T1000 (cell line): ENCODE measurements around the gene CDT1.
"Not testable (repeated sequence)": the region's sequence is repeated elsewhere in the genome, so short reads cannot be mapped to it uniquely, and the experiment has no call there.

Experiments used
- DNase-seq: peaks from one replicate; lab custom pipeline; 2025; ENCODE audit warnings: mixed read lengths; lab: John Stamatoyannopoulos, UW

Gene CDT1

DNA sequence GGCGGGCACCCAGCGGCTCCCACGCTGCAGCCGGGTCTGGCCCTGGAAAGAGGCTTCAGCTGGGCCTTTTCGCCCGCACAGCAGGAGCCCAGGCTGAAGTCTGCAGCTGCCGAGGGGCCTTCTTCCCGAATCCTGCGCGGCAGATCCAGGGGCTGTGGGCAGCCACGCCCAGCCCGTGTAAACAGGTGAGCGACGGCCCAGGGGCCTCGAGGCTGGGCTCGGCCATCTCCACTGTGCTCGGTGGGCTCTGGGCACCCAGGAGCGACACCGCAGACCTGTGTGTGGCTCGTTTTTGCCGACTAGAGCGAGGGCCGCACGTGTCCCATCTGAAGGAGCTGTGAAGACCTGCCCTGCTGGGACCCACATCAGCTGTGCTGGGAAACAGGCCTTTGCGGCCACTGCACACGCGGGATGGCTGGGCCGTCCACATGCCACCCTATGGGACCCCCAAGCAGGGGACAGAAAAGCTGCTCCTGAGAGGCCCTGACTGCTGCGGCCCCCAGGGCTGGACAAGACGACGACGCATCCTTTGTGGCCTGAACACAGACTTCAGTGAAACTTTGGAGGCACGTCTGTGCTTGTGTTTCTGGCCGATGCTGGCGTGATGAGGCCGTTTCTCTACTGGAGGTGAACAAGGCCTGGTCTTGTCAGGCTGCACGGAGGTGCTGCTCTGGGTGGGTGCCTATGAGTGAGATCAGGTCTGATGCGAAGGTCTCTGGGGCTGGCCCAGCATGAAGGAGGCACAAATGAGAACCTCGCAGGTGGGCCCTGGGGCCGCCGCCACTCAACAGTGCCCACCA lies 13.3 kb downstream of the CDT1 start:
- DNase-seq, result no peak

DNA sequence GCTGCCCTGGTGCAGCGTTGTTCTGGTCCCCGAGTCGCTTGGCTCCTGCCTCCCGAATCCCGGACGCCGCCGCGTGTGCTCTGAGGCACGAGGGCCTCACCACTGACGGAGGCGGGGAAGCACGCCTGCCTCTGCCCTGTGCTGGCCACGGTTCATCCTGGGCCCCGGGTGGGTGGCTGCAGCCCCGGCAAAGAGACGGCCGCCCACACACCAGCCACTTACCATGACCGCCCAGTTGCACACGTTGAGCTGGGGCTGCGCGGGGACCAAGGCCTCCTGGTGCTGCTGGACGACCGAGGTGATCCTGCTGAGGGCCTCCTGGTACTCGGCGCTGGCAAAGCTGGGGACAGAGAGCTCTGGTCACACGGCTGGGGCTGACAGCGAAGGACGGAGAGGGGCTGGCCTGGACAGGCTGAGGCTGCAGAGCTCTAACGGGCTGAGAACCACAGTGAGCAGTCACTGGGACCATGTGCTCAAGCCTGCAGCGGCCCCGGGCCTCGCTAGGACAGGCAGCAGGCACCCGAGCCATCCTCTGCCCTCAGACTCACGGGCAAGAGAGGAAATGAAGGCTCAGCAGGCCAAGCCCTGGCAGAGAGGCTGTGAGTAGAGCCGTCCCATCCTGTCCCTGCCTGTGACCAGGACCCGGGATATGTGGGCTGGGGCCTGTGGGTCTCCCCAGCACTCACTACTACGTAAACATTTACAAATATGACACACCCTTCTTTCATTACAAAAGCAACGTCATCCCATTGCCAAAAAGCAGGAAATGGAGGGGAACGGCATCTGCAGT lies 14.4 kb downstream of the CDT1 start:
- no peak for DNase-seq

- no peak for DNase-seq
These were observed 14.9 kb downstream of the CDT1 start for GRCh38 chr16:88818575-88818874.

DNA sequence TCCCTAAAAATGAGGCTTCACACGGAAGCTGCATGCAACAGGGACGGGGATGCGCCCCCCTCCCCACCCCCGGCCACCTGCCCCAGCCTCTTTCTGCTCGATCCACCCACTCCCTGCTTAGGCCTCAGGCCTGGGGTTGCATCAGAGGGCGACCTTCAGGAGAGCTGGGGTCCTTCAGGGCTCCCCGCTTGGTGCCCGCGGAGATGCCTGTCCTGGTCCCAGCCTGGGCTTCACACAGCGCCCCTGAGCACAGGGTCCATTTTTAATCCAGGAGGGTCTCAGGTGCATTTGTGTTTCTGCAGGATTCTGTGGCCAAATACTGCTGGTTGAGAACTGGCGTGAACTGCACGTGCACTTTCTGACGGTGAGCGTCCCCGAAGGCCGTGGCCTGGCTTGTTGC lies 15.5 kb downstream of the CDT1 start:
- no peak for DNase-seq

DNA sequence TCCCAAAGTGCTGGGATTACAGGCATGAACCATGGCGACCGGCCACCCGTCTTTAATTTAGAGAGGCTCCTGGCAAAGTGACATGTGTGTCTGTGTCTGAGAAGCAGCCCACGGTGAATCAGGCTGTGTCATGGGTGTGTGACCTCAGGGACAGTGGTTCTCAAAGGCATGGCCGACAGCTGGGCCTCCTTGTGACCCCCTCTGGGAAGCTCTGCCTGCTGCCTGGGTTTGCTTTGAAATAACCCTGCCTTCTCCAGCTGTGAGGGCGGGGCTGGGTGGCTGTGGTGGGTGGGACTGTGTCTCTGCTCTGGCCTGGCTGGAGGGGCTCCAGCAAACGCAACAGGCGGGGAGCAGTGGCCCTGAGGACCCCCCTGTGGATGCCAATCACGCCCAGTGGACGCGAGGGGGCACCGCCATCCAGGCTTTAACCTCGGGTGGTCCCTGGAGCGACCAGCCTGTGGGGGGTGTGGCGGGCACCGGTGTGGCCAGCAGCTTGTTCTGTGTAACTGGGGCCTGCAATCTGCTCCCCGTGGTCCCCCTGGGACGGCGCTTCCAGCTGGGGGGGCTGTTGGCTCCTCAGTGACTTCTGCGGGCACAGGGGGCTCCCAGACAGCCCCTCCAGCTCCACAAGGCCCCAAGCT lies 16.9 kb downstream of the CDT1 start:
- DNase-seq, result no peak

DNA sequence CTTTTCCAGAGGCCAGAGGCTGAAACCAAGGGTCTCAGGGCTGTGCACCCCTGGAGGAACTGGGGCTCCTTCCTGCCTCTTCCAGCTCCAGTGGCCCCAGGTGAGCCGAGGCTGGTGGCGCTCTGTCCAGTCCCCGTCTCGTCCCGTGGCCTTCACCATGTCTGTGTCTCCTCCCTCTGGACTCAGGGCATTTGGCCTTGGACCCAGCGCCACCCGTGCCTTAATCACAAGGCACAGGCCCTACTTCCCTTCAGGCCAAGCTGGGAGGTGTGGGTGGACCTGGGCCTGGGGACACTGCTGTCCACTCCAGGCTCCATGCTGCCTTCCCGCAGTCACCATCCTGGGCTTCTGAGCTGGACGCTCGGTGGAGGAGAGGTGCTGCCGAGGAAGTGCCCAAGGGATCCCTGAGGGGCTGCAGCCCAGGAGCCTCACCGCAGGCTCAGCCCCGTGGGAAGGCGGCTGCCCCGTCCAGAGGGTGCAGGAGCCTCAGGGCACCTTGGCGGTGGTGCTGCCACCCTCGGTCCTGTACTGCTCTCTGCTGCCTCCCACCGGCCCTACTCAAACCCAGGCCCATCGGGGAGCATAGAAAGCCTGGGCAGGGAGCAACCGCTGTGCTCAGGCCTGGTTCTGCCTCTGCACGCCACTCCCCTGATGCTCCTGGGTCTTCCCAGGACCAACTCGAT lies 17.7 kb downstream of the CDT1 start:
- DNase-seq, result no peak

DNA sequence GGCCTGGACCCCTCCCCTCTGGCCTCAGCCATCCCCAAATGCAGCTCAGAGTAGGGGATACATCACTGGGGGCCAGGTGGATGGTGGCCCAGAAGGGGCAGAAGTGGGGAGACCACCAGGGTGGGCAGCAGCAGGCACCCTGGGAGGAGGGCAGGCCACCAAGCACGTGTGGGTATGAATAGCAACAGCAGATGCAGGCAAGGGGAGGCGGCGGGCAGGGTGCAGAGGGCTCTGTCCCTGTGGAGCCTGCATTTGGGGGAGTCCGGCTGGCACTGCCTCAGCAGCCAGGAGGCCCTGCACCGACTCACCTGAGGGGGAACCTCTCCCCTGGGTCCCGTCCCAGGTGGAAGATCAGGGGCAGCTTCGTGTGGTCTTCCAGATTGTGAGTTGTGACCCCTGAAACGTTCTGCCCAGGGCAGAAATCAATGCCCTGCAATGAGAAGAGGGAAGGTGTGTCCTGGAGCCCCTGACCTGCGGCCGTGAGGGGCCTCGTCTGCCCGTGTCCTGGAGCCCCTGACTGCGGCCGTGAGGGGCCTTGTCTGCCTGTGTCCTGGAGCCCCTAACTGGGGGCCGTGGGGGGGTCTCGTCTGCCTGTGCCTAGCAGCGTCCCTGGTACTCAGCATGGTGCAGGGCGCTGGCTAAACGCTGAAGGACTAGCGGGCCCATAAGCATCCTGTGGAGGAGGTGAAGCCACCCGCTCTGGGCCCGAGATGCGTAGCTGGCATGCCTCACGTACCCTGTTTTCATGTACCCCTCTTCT lies 18.9 kb downstream of the CDT1 start:
- no peak for DNase-seq

DNA sequence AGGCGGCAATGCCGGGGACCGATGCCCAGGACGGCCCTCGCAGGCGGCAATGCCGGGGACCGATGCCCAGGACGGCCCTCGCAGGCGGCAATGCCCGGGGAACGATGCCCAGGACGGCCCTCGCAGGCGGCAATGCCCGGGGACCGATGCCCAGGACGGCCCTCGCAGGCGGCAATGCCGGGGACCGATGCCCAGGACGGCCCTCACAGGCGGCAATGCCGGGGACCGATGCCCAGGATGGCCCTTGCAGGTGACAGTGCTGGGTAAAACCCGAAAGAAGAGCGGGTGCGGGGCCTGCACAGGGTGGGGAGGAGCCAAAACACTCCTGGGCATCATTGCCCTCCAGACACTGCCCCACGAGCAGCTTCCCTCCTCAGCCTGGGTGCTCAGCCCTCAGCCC lies 20.1 kb downstream of the CDT1 start:
- not testable (repeated sequence) for DNase-seq

- DNase-seq, result no peak
These were observed 20.9 kb downstream of the CDT1 start for GRCh38 chr16:88824256-88825077.

DNA sequence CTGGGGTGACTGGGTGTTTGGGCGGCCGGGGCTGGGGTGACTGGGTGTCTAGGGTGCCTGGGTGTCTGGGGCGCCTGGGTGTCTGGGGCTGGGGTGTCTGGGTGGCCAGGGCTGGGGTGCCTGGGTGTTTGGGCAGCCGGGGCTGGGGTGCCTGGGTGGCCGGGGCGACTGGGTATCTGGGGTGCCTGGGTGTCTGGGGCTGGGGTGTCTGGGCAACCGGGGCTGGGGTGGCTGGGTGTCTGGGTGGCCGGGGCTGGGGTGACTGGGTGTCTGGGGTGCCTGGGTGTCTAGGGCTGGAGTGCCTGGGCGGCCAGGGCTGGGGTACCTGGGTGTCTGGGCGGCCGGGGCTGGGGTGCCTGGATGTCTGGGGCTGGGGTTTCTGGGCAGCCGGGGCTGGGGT lies 21.6 kb downstream of the CDT1 start:
- no peak for DNase-seq

- no peak for DNase-seq
These were observed 22.7 kb downstream of the CDT1 start for GRCh38 chr16:88826070-88826840.

- no peak for DNase-seq
These were observed 24.1 kb downstream of the CDT1 start for GRCh38 chr16:88827727-88828126.

GRCh38 chr16:88828711-88829110 lies 25.1 kb downstream of the CDT1 start:
- no peak for DNase-seq

DNA sequence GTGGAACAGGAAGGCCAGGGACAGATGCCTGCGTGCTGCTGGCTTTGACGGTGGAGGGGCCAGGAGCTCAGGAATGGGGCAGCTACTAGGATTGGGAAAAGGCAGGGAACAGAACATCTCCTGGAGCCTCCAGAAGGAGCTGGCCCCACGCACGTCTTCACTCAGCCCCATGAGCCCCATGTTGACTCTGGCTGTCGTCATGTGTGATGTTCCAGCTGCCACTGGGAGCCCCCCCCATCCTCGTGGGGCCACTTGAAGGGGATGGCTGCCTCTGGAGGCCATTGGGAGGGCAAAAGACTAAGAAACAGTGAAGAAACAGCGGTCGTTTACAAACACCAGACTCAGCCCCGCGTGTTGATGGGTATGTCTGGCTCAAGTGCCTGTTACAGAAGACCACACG lies 26.7 kb downstream of the CDT1 start:
- DNase-seq, result no peak

GRCh38 chr16:88830783-88831182 lies 27.2 kb downstream of the CDT1 start:
- no peak for DNase-seq

DNA sequence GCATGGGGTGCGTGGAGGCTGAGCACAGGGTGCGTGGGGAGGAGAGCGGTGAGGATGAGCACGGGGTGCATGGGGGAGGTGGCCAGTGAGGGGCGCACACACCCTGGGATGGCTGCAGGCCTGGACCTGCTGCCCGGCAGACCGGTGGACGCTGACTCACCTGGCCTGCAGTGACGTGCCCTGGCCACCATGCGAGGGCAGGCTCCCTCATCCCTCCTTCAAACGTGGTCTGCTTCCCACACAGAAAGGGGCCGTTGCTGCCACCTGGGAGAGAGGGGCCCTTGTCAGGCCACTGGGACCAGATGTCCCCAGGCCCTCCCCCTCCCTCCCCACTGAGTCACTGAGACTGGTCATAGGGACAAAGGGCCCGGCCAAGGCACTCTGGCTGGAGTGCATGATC lies 28.2 kb downstream of the CDT1 start:
- DNase-seq, result no peak

DNA sequence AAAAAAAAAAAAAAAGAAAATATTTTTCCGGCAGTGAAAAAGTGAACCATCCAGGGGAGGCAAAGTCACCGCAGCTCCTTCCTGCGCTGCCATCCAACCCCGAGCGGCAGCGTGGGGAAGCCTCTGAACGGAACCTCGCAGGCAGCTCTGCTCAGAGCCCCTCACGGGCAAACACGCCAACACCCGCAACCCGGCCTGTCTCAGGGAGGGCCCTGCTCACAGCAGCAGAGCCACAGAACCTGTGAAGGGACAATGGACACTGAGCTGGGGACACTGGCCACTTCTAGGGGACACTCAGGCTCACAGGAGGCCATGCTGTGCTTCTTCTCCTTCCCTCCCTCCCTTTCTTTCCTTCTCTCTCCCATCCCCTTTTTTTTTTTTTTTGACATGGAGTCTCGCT lies 29.5 kb downstream of the CDT1 start:
- DNase-seq, result no peak

GRCh38 chr16:88834670-88835069 lies 31.1 kb downstream of the CDT1 start:
- no peak for DNase-seq

DNA sequence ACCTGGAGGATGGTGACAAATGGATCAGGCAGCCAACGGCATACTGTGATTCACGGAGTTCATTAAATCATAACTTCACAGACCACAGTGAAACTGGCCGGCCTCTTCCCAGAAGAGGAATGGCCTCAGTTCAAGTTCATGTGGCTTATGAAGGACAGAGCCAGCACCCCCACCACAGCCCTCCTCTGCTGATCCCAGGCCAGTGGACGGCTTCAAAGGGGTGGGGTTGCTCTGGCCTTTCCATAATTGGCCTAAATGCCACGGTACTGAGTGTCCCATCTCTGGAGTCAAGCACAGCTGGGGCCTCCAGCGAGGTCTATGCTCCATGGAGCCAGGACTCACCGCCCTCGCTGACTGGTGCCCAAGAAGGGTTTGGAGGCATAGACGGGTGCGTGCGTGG lies 31.8 kb downstream of the CDT1 start:
- DNase-seq, result no peak

- no peak for DNase-seq
These were observed 32.2 kb downstream of the CDT1 start for GRCh38 chr16:88835818-88836217.
